Thyroid gland (tissue), 4 donors: ENCODE data around the gene RNF220. TPM values are rescaled to one million over a fixed set of nuclear protein-coding genes. Genes with fewer than 3 reads are reported as not detected.

ENCODE experiments used
- DNase-seq, 2 donors: peaks; one replicate each; pipeline ENCODE4 v3.0.0-alpha.2; 2019
- H3K27ac ChIP-seq, 3 donors: fragments of 200-600 bp; sonication (generic); 1 replicate in 2 of 3; 2 replicates in 1 of 3; pipeline ENCODE4 v1.5.1; 2016 to 2019; ENCODE audit warnings: mild to moderate bottlenecking in 1 of 3, moderate library complexity in 1 of 3
- H3K27me3 ChIP-seq: fragments of 200-600 bp; sonication (generic); one replicate; pipeline ENCODE4 v1.5.1; 2019
- H3K36me3 ChIP-seq, 2 donors: fragments of 200-600 bp; sonication (generic); one replicate each; pipeline ENCODE4 v1.5.1; 2016 to 2019
- H3K4me1 ChIP-seq, 2 donors: fragments of 200-600 bp; sonication (generic); one replicate each; pipeline ENCODE4 v1.5.1; 2017 to 2019
- H3K4me3 ChIP-seq, 3 donors: fragments of 200-600 bp; sonication (generic); replicated peaks in 1 of 3; 1 replicate in 2 of 3; 2 replicates in 1 of 3; pipeline ENCODE4 v1.5.1; 2016; ENCODE audit warnings: mild to moderate bottlenecking in 1 of 3
- H3K9me3 ChIP-seq: fragments of 200-600 bp; sonication (generic); one replicate; pipeline ENCODE4 v1.5.1; 2017
- POLR2A ChIP-seq, 2 donors: fragments of 450-650 bp; IDR thresholded peaks; one replicate each; pipeline ENCODE4 v1.6.1; 2017; ENCODE audit warnings: antibody characterized with exemption in 2 of 2, mild to moderate bottlenecking in 2 of 2, moderate library complexity in 1 of 2
- WGBS, 2 donors: methylation state at CpG; one replicate each; pipeline ENCODE4 v1.1.5; 2017; 5-methylcytosine and 5-hydroxymethylcytosine counted together
- intact Hi-C: fragments of 100-400 bp; cut with DNase I; formaldehyde crosslinking; loops from one replicate; pipeline ENCODE4 v1.15.1; 2023
- total RNA-seq, 4 donors: library from RNA; depleted of rRNA; stranded (reverse); fragments of >200 nt; gene quantifications; one replicate each; pipeline ENCODE4 v1.2.3, GENCODE V29; 2016
- TF ChIP-seq, protein P1 (sequence below), 6 experiments: fragments of 200-600 bp in 3 of 6; fragments of 450-650 bp in 3 of 6; sonication (generic) in 3 of 6; IDR thresholded peaks; one replicate each; pipeline ENCODE4 v1.5.1; 2016 to 2019; ENCODE audit warnings: antibody characterized with exemption in 6 of 6, mild to moderate bottlenecking in 2 of 6, inconsistent platforms in 1 of 6, moderate library complexity in 1 of 6

RNF220 gene
- total RNA-seq, 4 donors from 2014 or later, result 88.7 to 117 (median 102) TPM

DNA sequence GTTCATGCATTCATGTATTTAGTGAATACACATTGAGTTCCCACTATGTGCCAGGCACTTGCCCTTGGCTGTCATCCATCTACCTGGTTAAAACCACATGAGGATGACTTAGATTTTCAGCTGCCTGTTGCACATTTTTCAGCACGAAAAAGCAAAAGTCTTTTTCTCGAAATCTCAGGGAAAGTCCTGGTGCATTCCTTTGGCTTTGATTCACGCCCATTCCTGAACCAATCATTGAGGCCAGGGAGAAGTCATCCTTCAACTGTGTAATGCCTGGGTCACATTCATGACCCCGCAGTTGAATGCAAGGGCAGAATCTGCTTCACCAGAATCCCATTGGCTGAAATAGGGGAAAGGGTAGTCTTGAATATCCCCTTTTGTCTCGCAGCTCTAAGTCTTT lies 84.4 kb downstream of the RNF220 start:
- TF ChIP-seq, protein P1, sequence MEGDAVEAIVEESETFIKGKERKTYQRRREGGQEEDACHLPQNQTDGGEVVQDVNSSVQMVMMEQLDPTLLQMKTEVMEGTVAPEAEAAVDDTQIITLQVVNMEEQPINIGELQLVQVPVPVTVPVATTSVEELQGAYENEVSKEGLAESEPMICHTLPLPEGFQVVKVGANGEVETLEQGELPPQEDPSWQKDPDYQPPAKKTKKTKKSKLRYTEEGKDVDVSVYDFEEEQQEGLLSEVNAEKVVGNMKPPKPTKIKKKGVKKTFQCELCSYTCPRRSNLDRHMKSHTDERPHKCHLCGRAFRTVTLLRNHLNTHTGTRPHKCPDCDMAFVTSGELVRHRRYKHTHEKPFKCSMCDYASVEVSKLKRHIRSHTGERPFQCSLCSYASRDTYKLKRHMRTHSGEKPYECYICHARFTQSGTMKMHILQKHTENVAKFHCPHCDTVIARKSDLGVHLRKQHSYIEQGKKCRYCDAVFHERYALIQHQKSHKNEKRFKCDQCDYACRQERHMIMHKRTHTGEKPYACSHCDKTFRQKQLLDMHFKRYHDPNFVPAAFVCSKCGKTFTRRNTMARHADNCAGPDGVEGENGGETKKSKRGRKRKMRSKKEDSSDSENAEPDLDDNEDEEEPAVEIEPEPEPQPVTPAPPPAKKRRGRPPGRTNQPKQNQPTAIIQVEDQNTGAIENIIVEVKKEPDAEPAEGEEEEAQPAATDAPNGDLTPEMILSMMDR (IDR thresholded peaks at IDR 0.05), result no peak
- TF ChIP-seq POLR2A (IDR thresholded peaks at IDR 0.05), result no peak
- Histone ChIP-seq H3K36me3 (no peaks in the 10 kb centered on the region), H3K4me1 (peaks cover 0 to 12% of the 10 kb centered on the region in 2 donors), H3K4me3 (no peak overlapping the region), H3K27me3 (no peaks in the 10 kb centered on the region), H3K9me3 (no peaks in the 10 kb centered on the region), H3K27ac (no peak overlapping the region)
- WGBS, 2 donors, result 88 to 92% methylated on average over 5 of the region's 5 CpGs
- no peak for DNase-seq
- intact Hi-C loops, result no loop called here

DNA sequence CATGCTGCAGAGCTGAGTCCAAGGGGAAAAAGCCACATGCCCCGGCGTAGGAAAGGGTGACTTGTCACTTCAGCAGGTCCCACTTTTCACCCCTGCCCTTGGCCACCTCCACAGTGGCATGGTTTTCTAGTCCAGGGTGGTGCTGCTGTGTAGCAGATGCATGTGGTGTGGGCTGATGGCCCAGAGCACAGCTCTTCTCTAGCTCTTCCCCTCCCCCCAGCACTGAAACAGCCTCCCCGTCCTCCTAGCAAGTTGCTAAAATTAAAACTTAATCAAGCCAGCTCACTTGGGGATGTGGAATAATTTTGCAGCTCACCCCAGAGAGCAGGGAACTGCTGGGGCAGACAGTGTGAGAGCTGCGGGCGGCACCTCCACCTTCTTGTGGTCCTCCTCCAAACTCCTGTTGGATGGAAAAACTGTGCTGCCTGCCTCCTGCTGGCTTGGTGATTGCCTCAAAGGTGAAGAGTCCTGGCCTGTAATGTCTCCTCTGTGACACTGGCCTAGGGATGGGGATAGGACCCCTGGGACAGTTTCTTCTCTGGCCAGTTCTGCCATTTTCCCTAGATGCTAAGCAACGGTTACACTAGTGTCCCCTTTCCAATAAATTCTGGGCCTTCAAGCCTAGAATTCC lies 91.6 kb downstream of the RNF220 start:
- no peaks in the 10 kb centered on the region for H3K9me3 ChIP-seq
- no peak for DNase-seq
- WGBS, 2 donors, result 89 to 90% methylated on average over 6 of the region's 6 CpGs
- no peak for TF ChIP-seq POLR2A (IDR thresholded peaks at IDR 0.05)
- TF ChIP-seq, protein P1 (IDR thresholded peaks at IDR 0.05), result no peak
- no peaks in the 10 kb centered on the region for H3K36me3 ChIP-seq
- no peaks in the 10 kb centered on the region for H3K27me3 ChIP-seq
- peaks cover 11 to 13% of the 10 kb centered on the region in 2 donors for H3K4me1 ChIP-seq
- H3K27ac ChIP-seq, result no peak overlapping the region
- intact Hi-C loops, result no loop called here
- no peak overlapping the region for H3K4me3 ChIP-seq

DNA sequence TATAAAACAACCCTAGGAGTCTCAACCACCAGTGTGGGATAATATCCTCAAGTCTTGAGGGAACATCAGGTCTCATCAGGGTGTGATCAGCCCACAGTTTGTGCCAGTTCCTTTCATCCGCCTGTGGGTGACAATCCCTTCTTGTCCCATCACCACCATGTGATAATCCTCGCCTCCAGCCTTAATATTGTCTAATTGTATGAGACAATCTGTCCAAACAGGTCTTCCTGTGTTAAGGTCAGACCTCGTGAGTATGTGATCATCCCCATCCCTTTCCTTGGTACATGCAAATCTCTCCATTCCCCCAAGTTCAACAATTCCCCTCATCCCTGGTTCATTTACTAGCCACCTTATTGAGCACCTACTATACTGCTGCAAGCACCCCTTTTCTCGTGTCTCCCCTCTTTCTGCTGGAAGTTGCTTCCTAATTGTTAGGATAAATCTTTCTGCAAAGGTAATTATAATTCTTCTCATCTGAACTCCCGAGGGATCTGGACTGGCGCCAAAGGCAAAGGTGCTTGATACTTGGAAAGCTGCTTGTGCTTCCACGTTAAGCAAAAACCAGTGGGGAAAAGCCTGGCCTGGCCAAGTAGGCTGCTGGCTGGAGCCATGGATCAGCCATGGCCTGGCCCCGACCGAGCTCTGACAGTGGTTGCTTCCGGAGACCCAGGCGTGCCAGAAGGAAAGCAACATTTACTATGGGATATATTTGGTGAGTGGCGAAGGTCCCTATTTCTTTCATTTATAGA lies 92.5 kb downstream of the RNF220 start:
- Histone ChIP-seq H3K27ac (no peak overlapping the region), H3K4me1 (peaks cover 11 to 15% of the 10 kb centered on the region in 2 donors), H3K36me3 (no peaks in the 10 kb centered on the region), H3K4me3 (no peak overlapping the region), H3K27me3 (no peaks in the 10 kb centered on the region), H3K9me3 (no peaks in the 10 kb centered on the region)
- WGBS, 2 donors, result 68 to 74% methylated on average over 12 of the region's 12 CpGs
- peak; percentile 62 to 73 for DNase-seq
- intact Hi-C loops, result no loop called here
- no peak for TF ChIP-seq POLR2A (IDR thresholded peaks at IDR 0.05)
- TF ChIP-seq, protein P1 (IDR thresholded peaks at IDR 0.05), result no peak

DNA sequence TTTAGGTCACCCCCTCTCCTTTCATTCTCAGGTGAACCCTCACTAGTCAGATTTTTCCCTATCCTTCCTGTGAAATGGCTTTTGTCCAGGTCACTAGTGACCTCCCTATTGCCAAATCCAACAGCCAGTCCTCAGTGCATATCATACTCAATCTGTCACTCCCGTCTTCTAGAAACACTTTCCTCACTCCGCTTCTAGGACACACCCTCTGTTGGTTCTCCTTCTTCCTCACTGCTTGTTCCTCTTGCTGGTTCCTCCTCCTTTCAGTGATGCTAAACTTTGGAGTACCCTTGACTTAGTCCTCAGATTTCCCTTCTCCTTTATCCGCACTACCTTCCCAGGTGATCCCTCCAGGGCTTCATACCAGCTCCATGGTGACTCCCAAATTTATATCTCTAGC lies 94.3 kb downstream of the RNF220 start:
- H3K27me3 ChIP-seq, result no peaks in the 10 kb centered on the region
- intact Hi-C loops, result no loop called here
- 90 to 92% methylated on average over 3 of the region's 3 CpGs for WGBS, 2 donors

More for the DNA sequence above, 94.3 kb downstream of the RNF220 start:
- TF ChIP-seq POLR2A (IDR thresholded peaks at IDR 0.05), result no peak
- TF ChIP-seq, protein P1 (IDR thresholded peaks at IDR 0.05), result no peak
- Histone ChIP-seq H3K36me3 (no peaks in the 10 kb centered on the region), H3K4me1 (peaks cover 11 to 15% of the 10 kb centered on the region in 2 donors), H3K4me3 (no peak overlapping the region), H3K27ac (no peak overlapping the region), H3K9me3 (no peaks in the 10 kb centered on the region)
- no peak for DNase-seq
